Right lobe of liver (tissue), 4 donors: ENCODE data around the gene LRFN2.

Experiments
- CTCF ChIP-seq, 4 donors: fragments of 200-600 bp in 3 of 4; fragments of 450-650 bp in 1 of 4; IDR thresholded peaks; one replicate each; pipeline versions ENCODE4 v1.5.1 to v1.8.0; 2016 to 2022; ENCODE audit warnings: antibody characterized with exemption in 4 of 4, mild to moderate bottlenecking in 2 of 4
- POLR2A ChIP-seq: fragments of 450-650 bp; IDR thresholded peaks from one replicate; pipeline ENCODE4 v1.6.1; 2017; ENCODE audit warnings: antibody characterized with exemption, mild to moderate bottlenecking
- donor health status: DM: no; HTN: no; CAD: no.
- donor health status: DM: no; HTN: no; CAD: no.
- donor health status: DM: no; HTN: yes; CAD: no.

- TF ChIP-seq CTCF (IDR thresholded peaks at IDR 0.05): no peak
- no peak for TF ChIP-seq POLR2A
Observed at GRCh38 chr6:40512340-40512739, 74.8 kb downstream of the LRFN2 start.
